ENCODE data around the gene CRTC1. TPM values are rescaled to one million over a fixed set of nuclear protein-coding genes. Genes with fewer than 3 reads are reported as not detected.
A peak's percentile ranks its signal among the peaks of the same experiment; 100 is the strongest.

Gene CRTC1
- total RNA-seq, 4 donors from 2014 or later: 4.1 to 6.3 (median 4.7) TPM

DNA sequence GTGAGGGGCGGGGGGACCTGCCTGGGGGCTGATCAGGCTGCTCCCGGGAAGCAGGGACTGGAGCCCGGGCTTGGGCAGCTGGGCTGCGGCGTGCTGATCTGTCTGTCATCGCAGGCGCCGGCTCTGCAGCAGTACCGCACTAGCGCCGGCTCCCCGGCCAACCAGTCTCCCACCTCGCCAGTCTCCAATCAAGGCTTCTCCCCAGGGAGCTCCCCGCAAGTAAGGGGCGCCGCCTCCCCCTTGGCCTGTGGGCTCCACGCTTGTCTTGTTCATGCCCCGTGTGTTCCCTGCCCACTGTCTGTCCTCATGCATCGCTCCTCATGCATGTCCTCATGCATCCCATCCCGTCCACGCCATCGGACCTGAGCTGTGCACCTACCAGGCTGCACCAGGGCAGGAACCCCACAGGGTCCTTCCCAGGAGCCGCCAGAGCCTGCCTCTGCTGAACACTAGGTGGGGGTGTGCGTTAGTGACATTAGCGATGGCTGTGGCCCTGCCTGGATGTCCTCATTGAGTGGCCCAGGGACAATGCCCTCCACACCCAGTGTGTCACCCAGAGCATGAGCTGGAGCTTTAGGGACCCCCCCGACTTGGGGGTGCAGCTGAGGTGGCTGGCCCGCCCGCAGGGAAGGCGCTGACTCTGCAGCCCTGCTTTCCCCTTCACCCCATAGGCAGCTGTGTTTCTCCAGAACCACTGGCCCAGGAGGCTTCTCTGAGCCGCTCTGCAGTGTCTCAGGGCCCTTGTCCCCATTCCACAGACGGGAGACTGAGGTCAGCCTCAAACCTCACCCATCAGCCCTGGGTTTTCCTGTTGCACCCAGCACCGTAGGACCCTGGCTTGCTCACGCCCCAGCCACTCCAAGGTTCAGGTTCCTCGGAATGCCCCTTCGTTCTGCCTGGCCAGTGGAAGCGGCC is 88.1 kb downstream of the CRTC1 start:
- H3K9me3 ChIP-seq: no peaks in the 10 kb centered on the region
- H3K4me1 ChIP-seq: peaks cover 3% of the 10 kb centered on the region
- TF ChIP-seq, protein P1, sequence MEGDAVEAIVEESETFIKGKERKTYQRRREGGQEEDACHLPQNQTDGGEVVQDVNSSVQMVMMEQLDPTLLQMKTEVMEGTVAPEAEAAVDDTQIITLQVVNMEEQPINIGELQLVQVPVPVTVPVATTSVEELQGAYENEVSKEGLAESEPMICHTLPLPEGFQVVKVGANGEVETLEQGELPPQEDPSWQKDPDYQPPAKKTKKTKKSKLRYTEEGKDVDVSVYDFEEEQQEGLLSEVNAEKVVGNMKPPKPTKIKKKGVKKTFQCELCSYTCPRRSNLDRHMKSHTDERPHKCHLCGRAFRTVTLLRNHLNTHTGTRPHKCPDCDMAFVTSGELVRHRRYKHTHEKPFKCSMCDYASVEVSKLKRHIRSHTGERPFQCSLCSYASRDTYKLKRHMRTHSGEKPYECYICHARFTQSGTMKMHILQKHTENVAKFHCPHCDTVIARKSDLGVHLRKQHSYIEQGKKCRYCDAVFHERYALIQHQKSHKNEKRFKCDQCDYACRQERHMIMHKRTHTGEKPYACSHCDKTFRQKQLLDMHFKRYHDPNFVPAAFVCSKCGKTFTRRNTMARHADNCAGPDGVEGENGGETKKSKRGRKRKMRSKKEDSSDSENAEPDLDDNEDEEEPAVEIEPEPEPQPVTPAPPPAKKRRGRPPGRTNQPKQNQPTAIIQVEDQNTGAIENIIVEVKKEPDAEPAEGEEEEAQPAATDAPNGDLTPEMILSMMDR (IDR thresholded peaks at IDR 0.05): peak in 1 of 2 donors; percentile 13
- TF ChIP-seq POLR2A (IDR thresholded peaks at IDR 0.05): no peak
- H3K27me3 ChIP-seq: no peaks in the 10 kb centered on the region
- H3K36me3 ChIP-seq: no peaks in the 10 kb centered on the region
- no peak for DNase-seq (ENCODE audit: low spot score in 2 of 2)
- WGBS: 92% methylated on average over 33 of the region's 36 CpGs
- no peak overlapping the region for H3K4me3 ChIP-seq
- no peak overlapping the region for H3K27ac ChIP-seq

DNA sequence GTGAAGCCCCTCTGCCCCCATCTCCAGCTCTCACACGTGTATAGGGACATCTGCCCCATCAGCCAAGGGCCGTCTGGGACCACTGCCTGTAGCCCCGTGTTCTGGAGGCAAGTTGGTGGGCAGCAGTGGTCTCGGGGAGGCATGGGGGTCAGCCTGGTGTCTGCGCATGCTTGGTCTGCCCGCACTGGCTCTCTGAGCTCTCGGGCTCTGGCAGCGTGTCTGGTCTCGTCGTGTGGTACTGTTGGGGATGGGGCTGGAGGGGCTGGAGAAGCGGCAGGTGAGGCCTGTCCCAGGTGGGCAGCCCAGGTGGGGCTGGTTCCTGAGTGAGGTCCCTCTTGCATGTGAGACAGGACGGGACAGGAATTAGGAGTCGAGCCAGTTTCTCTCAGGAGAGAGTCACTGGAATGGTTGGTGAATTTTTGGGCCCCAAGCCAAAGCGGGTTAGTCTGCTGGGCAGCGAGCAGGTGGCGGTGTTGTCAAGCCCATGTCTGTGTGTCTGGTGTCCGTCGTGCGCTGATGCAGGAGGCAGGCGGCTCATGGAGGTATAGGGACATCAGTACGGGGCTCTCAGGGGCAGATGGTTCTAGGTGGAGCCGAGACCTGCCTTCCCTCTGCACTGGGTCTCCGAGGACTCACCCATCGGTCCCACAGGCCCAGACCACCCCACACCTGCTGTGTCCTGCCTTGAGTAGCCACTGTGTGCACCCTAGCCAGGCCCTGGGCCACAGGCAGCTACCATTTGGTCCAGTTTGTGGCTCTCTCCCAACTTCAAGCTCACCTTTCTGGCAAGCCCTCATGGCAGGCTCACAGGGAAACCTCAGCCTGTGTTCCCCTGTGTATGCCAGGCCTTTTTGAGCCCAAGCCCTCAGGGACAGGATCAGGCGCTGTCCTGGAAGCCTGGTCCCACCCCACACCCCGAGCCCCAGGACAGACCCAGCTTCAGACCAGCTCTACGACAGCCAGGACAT is 89.4 kb downstream of the CRTC1 start:
- H3K4me3 ChIP-seq: no peak overlapping the region
- TF ChIP-seq POLR2A (IDR thresholded peaks at IDR 0.05) (no peak), EP300 (IDR thresholded peaks at IDR 0.05) (no peak), POLR2AphosphoS5 (IDR thresholded peaks at IDR 0.05) (no peak)
- TF ChIP-seq, protein P1 (IDR thresholded peaks at IDR 0.05): no peak
- H3K27me3 ChIP-seq: no peaks in the 10 kb centered on the region
- no peak overlapping the region for H3K27ac ChIP-seq
- DNase-seq (ENCODE audit: low spot score in 2 of 2): no peak
- no peaks in the 10 kb centered on the region for H3K9me3 ChIP-seq
- peaks cover 9% of the 10 kb centered on the region for H3K4me1 ChIP-seq
- 63% methylated on average over 23 of the region's 27 CpGs for WGBS
- H3K36me3 ChIP-seq: peaks cover 4% of the 10 kb centered on the region

DNA sequence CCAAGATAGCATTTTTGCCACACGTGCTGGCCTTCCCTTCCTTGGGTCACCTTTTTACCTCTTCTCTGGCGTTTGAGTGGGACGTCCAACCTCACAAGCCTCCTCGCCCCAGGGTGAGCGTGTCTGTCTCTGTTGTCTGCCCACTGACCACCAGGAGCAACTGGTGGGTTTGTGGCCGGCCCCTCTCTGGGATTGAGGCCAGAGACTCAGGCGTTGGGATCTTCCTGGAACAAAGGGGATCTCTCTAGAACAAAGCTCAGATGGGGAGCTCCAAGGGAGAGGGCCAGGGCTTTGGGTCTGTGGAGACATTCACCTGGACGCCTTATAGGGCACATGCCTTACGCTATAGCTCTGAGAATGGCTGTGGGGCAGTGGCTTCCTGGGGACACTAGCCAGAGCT is 90.2 kb downstream of the CRTC1 start:
- TF ChIP-seq, protein P1 (IDR thresholded peaks at IDR 0.05): no peak
- TF ChIP-seq EP300 (IDR thresholded peaks at IDR 0.05): no peak
- no peak for TF ChIP-seq POLR2AphosphoS5 (IDR thresholded peaks at IDR 0.05)
- no peak for TF ChIP-seq POLR2A (IDR thresholded peaks at IDR 0.05)
- Histone ChIP-seq H3K4me3 (no peak overlapping the region), H3K4me1 (peaks cover 9% of the 10 kb centered on the region), H3K36me3 (peaks cover 4% of the 10 kb centered on the region), H3K27ac (no peak overlapping the region), H3K9me3 (no peaks in the 10 kb centered on the region), H3K27me3 (no peaks in the 10 kb centered on the region)
- WGBS: 86% methylated on average over 9 of the region's 9 CpGs
- no peak for DNase-seq (ENCODE audit: low spot score in 2 of 2)

DNA sequence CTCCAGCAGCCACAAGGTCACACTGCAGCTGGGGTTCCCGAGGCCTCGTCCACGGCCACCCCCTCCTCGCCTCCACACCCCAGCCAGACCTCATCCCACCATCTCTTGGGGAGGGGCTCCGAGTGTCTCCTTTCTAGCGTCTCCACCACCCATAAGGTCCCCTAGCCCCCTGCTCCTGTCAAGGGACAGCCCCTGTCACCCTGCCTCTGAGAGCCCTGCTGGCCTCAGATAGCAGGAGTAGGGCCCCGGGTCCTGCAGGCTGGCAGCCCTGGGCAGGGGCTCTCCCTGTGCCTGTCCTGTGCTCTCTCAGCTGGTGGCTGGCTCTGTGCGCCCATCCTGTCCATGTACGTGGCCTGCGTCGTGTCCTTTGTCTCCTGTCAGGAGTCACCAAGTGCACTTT is 90.6 kb downstream of the CRTC1 start:
- peaks cover 4% of the 10 kb centered on the region for H3K36me3 ChIP-seq
- H3K27me3 ChIP-seq: no peaks in the 10 kb centered on the region
- no peak for DNase-seq (ENCODE audit: low spot score in 2 of 2)
- H3K4me1 ChIP-seq: peaks cover 9% of the 10 kb centered on the region
- WGBS: no CpG with 5 or more reads among the region's 11 CpGs
- TF ChIP-seq POLR2AphosphoS5 (IDR thresholded peaks at IDR 0.05): no peak
- TF ChIP-seq, protein P1 (IDR thresholded peaks at IDR 0.05): no peak
- no peak for TF ChIP-seq EP300 (IDR thresholded peaks at IDR 0.05)
- no peak for TF ChIP-seq POLR2A (IDR thresholded peaks at IDR 0.05)
- H3K4me3 ChIP-seq: no peak overlapping the region
- no peaks in the 10 kb centered on the region for H3K9me3 ChIP-seq
- no peak overlapping the region for H3K27ac ChIP-seq
